MCF 10A (cell line): ENCODE data around the gene MRPL16. TPM values are rescaled to one million over a fixed set of nuclear protein-coding genes. Genes with fewer than 3 reads are reported as not detected.
"Not testable (repeated sequence)": the region's sequence is repeated elsewhere in the genome, so short reads cannot be mapped to it uniquely, and the experiment has no call there.

Experiments
- BruUV-seq: library from RNA; stranded (reverse); fragments of 400-500 nt; replicated peaks from 2 replicates; lab custom pipeline; 2021; lab: Mats Ljungman, UMichigan
- CTCF ChIA-PET: fragments of 300-600 bp; sonication (Branson Sonifier 250); formaldehyde crosslinking; extraction: SDS; loops from one replicate; lab custom pipeline; 2021; ENCODE audit warnings: antibody characterized with exemption, inconsistent platforms; lab: Yijun Ruan, JAX
- POLR2A ChIA-PET: fragments of 300-600, 350-650 bp; sonication (Branson Sonifier 250); formaldehyde crosslinking; extraction: SDS; loops from one replicate; lab custom pipeline; 2020; ENCODE audit warnings: antibody characterized with exemption, inconsistent platforms; lab: Yijun Ruan, JAX
- DNase-seq: peaks from one replicate; pipeline ENCODE4 v3.0.0-alpha.2; 2018; ENCODE audit not compliant: unreplicated experiment
- H3K27ac Mint-ChIP-seq: one replicate; pipeline ENCODE4 v1.8.0; 2022; ENCODE audit warnings: mild to moderate bottlenecking, low read depth, mixed read lengths; ENCODE audit not compliant: unreplicated experiment
- H3K27me3 Mint-ChIP-seq: one replicate; pipeline ENCODE4 v1.8.0; 2022; ENCODE audit warnings: mixed read lengths; ENCODE audit not compliant: insufficient read depth, unreplicated experiment
- H3K36me3 Mint-ChIP-seq: one replicate; pipeline ENCODE4 v1.8.0; 2022; ENCODE audit warnings: mild to moderate bottlenecking, moderate library complexity, mixed read lengths; ENCODE audit not compliant: insufficient read depth, unreplicated experiment
- H3K4me1 Mint-ChIP-seq: one replicate; pipeline ENCODE4 v1.8.0; 2022; ENCODE audit warnings: mixed read lengths; ENCODE audit not compliant: insufficient read depth, unreplicated experiment
- H3K4me3 Mint-ChIP-seq: one replicate; pipeline ENCODE4 v1.8.0; 2022; ENCODE audit warnings: mild to moderate bottlenecking, moderate library complexity, mixed read lengths; ENCODE audit not compliant: unreplicated experiment
- H3K9me3 Mint-ChIP-seq: one replicate; pipeline ENCODE4 v1.8.0; 2022; ENCODE audit warnings: mixed read lengths; ENCODE audit not compliant: unreplicated experiment
- CTCF ChIP-seq: fragments of 200-600 bp; IDR thresholded peaks from one replicate; pipeline ENCODE4 v1.8.0; 2022; ENCODE audit warnings: antibody characterized with exemption, mild to moderate bottlenecking; ENCODE audit not compliant: unreplicated experiment
- intact Hi-C: fragments of 100-400 bp; cut with micrococcal nuclease; formaldehyde crosslinking; loops from 2 replicates; pipeline ENCODE4 v1.14.1; 2022
- total RNA-seq: library from RNA; stranded (reverse); gene quantifications from 2 replicates; pipeline ENCODE4 v1.2.3, GENCODE V29; 2022

Gene MRPL16
- total RNA-seq, 1 experiment from 2014 or later = 39.8 TPM

GRCh38 chr11:59854871-59855270, 44.3 kb upstream of the MRPL16 start:
- ChIA-PET CTCF (no interaction called here), POLR2A (no interaction called here)
- peaks cover 20% of the 10 kb centered on the region for H3K4me1 Mint-ChIP-seq
- no peak for DNase-seq
- no peaks in the 10 kb centered on the region for H3K9me3 Mint-ChIP-seq
- H3K27ac Mint-ChIP-seq = no peak overlapping the region
- H3K4me3 Mint-ChIP-seq = no peak overlapping the region
- no peak for TF ChIP-seq CTCF
- no TSS peak for BruUV-seq
- H3K27me3 Mint-ChIP-seq = no peaks in the 10 kb centered on the region
- H3K36me3 Mint-ChIP-seq = no peaks in the 10 kb centered on the region
- intact Hi-C loops = no loop called here

- POLR2A ChIA-PET, H3K36me3 Mint-ChIP-seq, BruUV-seq, H3K9me3 Mint-ChIP-seq, H3K27me3 Mint-ChIP-seq, H3K4me1 Mint-ChIP-seq, CTCF ChIA-PET, H3K27ac Mint-ChIP-seq, intact Hi-C loops, H3K4me3 Mint-ChIP-seq, DNase-seq: not testable (repeated sequence)
Measured at GRCh38 chr11:59851416-59851815, 40.8 kb upstream of the MRPL16 start.

GRCh38 chr11:59849551-59849950, 39.0 kb upstream of the MRPL16 start:
- BruUV-seq, intact Hi-C loops, DNase-seq, POLR2A ChIA-PET, H3K27ac Mint-ChIP-seq, H3K4me1 Mint-ChIP-seq, H3K36me3 Mint-ChIP-seq, H3K4me3 Mint-ChIP-seq, H3K9me3 Mint-ChIP-seq, H3K27me3 Mint-ChIP-seq: not testable (repeated sequence)
- CTCF ChIA-PET = interaction anchor here (0.6 to 1.0 kb wide), 3 partner anchors 26 to 574 kb away, joined by 3 read pairs; no protein-coding TSS in a partner anchor

GRCh38 chr11:59849129-59849528, 38.6 kb upstream of the MRPL16 start:
- H3K36me3 Mint-ChIP-seq = no peaks in the 10 kb centered on the region
- intact Hi-C loops = no loop called here
- no peak for TF ChIP-seq CTCF
- H3K9me3 Mint-ChIP-seq = no peaks in the 10 kb centered on the region
- DNase-seq = no peak
- no peaks in the 10 kb centered on the region for H3K27me3 Mint-ChIP-seq
- no peaks in the 10 kb centered on the region for H3K4me1 Mint-ChIP-seq
- POLR2A ChIA-PET = no interaction called here
- no TSS peak for BruUV-seq
- H3K27ac Mint-ChIP-seq = no peak overlapping the region
- no peak overlapping the region for H3K4me3 Mint-ChIP-seq
- CTCF ChIA-PET = interaction anchor here (0.6 kb wide), 1 partner anchor 574 kb away, joined by 3 read pairs; no protein-coding TSS in a partner anchor

- BruUV-seq, CTCF ChIA-PET, POLR2A ChIA-PET, H3K4me1 Mint-ChIP-seq, H3K36me3 Mint-ChIP-seq, intact Hi-C loops, H3K27me3 Mint-ChIP-seq, H3K4me3 Mint-ChIP-seq, H3K27ac Mint-ChIP-seq, DNase-seq, H3K9me3 Mint-ChIP-seq: not testable (repeated sequence)
Measured at GRCh38 chr11:59848439-59848838, 37.9 kb upstream of the MRPL16 start.
